IMR-90 (cell line): ENCODE data around the gene REPIN1. TPM values are rescaled to one million over a fixed set of nuclear protein-coding genes. Genes with fewer than 3 reads are reported as not detected.

Experiments
- ATAC-seq: fragments of 200-7000 bp; cut with Tn5 transposase; 2 replicates; pipeline ENCODE4 v1.9.1; 2020; ENCODE audit warnings: low read depth, mild to moderate bottlenecking, moderate library complexity
- BruUV-seq: library from RNA; stranded (reverse); fragments of 400-500 nt; replicated peaks from 2 replicates; lab custom pipeline; 2021; lab: Mats Ljungman, UMichigan
- CTCF ChIA-PET: fragments of 300-600 bp; formaldehyde crosslinking; extraction: SDS; loops from one replicate; lab custom pipeline; 2021; ENCODE audit warnings: antibody characterized with exemption; lab: Yijun Ruan, JAX
- POLR2A ChIA-PET: fragments of 300-600 bp; sonication (Branson Sonifier 250); formaldehyde crosslinking; loops from one replicate; lab custom pipeline; 2022; ENCODE audit warnings: antibody characterized with exemption; ENCODE audit not compliant: unreplicated experiment; lab: Charles Lee
- DNase-seq: peaks from one replicate; pipeline ENCODE4 v3.0.0; 2013
- H2AFZ ChIP-seq: replicated peaks from 2 replicates; pipeline ENCODE3; 2013; ENCODE audit warnings: low read length, mild to moderate bottlenecking; ENCODE audit not compliant: poor library complexity
- H2AK5ac ChIP-seq: 2 replicates; pipeline ENCODE4 v1.6.1; 2013; ENCODE audit warnings: low read depth, low read length, inconsistent platforms
- H2AK9ac ChIP-seq: replicated peaks from 2 replicates; pipeline ENCODE3; 2013; ENCODE audit warnings: mild to moderate bottlenecking, low read depth, low read length, moderate library complexity; ENCODE audit not compliant: poor library complexity
- H2BK120ac ChIP-seq: 2 replicates; pipeline ENCODE4 v1.6.1; 2013; ENCODE audit warnings: low read depth, low read length, inconsistent platforms
- H2BK15ac ChIP-seq: 3 replicates; pipeline ENCODE4 v1.6.1; 2013; ENCODE audit warnings: low read depth, low read length, inconsistent platforms
- H2BK20ac ChIP-seq: 2 replicates; pipeline ENCODE4 v1.6.1; 2013; ENCODE audit warnings: low read depth, mild to moderate bottlenecking, inconsistent platforms, low read length, moderate library complexity
- H2BK5ac ChIP-seq: 2 replicates; pipeline ENCODE4 v1.6.1; 2013; ENCODE audit warnings: mild to moderate bottlenecking, low read depth, low read length, inconsistent platforms; ENCODE audit not compliant: poor library complexity, severe bottlenecking
- H3K14ac ChIP-seq: replicated peaks from 2 replicates; pipeline ENCODE4 v1.6.1; 2013; ENCODE audit warnings: low read depth, low read length, inconsistent platforms
- H3K18ac ChIP-seq: 2 replicates; pipeline ENCODE4 v1.6.1; 2013; ENCODE audit warnings: low read depth, low read length, control low read depth
- H3K23ac ChIP-seq: 2 replicates; pipeline ENCODE4 v1.6.1; 2013; ENCODE audit warnings: low read depth, low read length, inconsistent platforms
- H3K27ac ChIP-seq: 2 replicates; pipeline ENCODE4 v1.5.1; 2013; ENCODE audit warnings: mild to moderate bottlenecking, control low read depth, low read length; ENCODE audit not compliant: insufficient read depth
- H3K27me3 ChIP-seq: 2 replicates; pipeline ENCODE4 v1.6.1; 2013; ENCODE audit warnings: low read length; ENCODE audit not compliant: control insufficient read depth, insufficient read depth
- H3K36me3 ChIP-seq: 2 replicates; pipeline ENCODE4 v1.6.1; 2013; ENCODE audit warnings: low read length, mixed read lengths; ENCODE audit not compliant: control insufficient read depth, insufficient read depth
- H3K4ac ChIP-seq: 2 replicates; pipeline ENCODE4 v1.6.1; 2013; ENCODE audit warnings: low read depth, low read length, inconsistent platforms
- H3K4me1 ChIP-seq: 2 replicates; pipeline ENCODE4 v1.6.1; 2013; ENCODE audit warnings: low read length, mixed read lengths; ENCODE audit not compliant: control insufficient read depth, insufficient read depth
- H3K4me2 ChIP-seq: 2 replicates; pipeline ENCODE4 v1.6.1; 2013; ENCODE audit warnings: low read depth, mild to moderate bottlenecking, control low read depth, low read length, moderate library complexity
- H3K4me3 ChIP-seq: 2 replicates; pipeline ENCODE4 v1.5.1; 2013; ENCODE audit warnings: low read depth, mild to moderate bottlenecking, control low read depth, low read length, moderate library complexity; ENCODE audit not compliant: insufficient read depth
- H3K56ac ChIP-seq: 2 replicates; pipeline ENCODE4 v1.6.1; 2013; ENCODE audit warnings: low read length, inconsistent platforms; ENCODE audit not compliant: insufficient read depth; ENCODE audit errors: extremely low read depth
- H3K79me1 ChIP-seq, 2 experiments: 2 replicates each; pipeline ENCODE4 v1.6.1; 2013; ENCODE audit warnings: low read length in 2 of 2, inconsistent platforms in 1 of 2, low read depth in 1 of 2
- H3K9ac ChIP-seq: 2 replicates; pipeline ENCODE4 v1.6.1; 2013; ENCODE audit warnings: low read depth, low read length, control low read depth
- H3K9me1 ChIP-seq: 2 replicates; pipeline ENCODE4 v1.6.1; 2013; ENCODE audit warnings: low read length, inconsistent platforms; ENCODE audit not compliant: insufficient read depth
- H3K9me3 ChIP-seq: 2 replicates; pipeline ENCODE4 v1.6.1; 2013; ENCODE audit warnings: low read length; ENCODE audit not compliant: control insufficient read depth, insufficient read depth
- H4K20me1 ChIP-seq: 2 replicates; pipeline ENCODE4 v1.6.1; 2013; ENCODE audit warnings: low read length, inconsistent platforms; ENCODE audit not compliant: insufficient read depth
- H4K5ac ChIP-seq: 2 replicates; pipeline ENCODE4 v1.6.1; 2013; ENCODE audit warnings: mild to moderate bottlenecking, low read depth, low read length, control low read depth
- H4K8ac ChIP-seq, 2 experiments: 2 replicates each; pipeline ENCODE4 v1.6.1; 2013; ENCODE audit warnings: low read depth in 2 of 2, low read length in 2 of 2, control low read depth in 1 of 2, inconsistent platforms in 1 of 2
- H4K91ac ChIP-seq: 2 replicates; pipeline ENCODE4 v1.6.1; 2013; ENCODE audit warnings: low read depth, low read length, inconsistent platforms; ENCODE audit not compliant: insufficient read depth
- CEBPB ChIP-seq: IDR thresholded peaks from 2 replicates; pipeline ENCODE4 v1.6.1; 2012; ENCODE audit warnings: low read depth, low read length, improper control_type of control experiment
- CHD1 ChIP-seq: IDR thresholded peaks from 2 replicates; pipeline ENCODE4 v1.6.1; 2012; ENCODE audit warnings: low read depth, low read length, improper control_type of control experiment
- FOS ChIP-seq: fragments of 150-350 bp; IDR thresholded peaks from 2 replicates; pipeline ENCODE4 v1.6.1; 2016; ENCODE audit warnings: low read depth, low read length
- POLR2A ChIP-seq: IDR thresholded peaks from 2 replicates; pipeline ENCODE4 v1.6.1; 2012; ENCODE audit warnings: mild to moderate bottlenecking, low read depth, low read length
- RAD21 ChIP-seq: IDR thresholded peaks from 2 replicates; pipeline ENCODE4 v1.6.1; 2012; ENCODE audit warnings: low read length, improper control_type of control experiment
- WGBS, 2 experiments: methylation state at CpG; one replicate each; pipeline versions ENCODE4 v1.1.5 to v1.1.7; 2013; ENCODE audit warnings: missing lambda C conversion rate in 2 of 2; ENCODE audit not compliant: insufficient read length in 1 of 2; ENCODE audit errors: extremely low coverage in 2 of 2; 5-methylcytosine and 5-hydroxymethylcytosine counted together
- dilution Hi-C: fragments of 300-500 bp; cut with HindIII; formaldehyde crosslinking; loops from one replicate; pipeline ENCODE4 v1.14.3; 2018; ENCODE audit warnings: low sequenced_read_pairs; ENCODE audit not compliant: unreplicated experiment
- in situ Hi-C: fragments of 300-500 bp; cut with MboI; formaldehyde crosslinking; loops from 3 replicates; pipeline ENCODE4 v1.14.3; 2019; ENCODE audit warnings: low sequenced_read_pairs, inconsistent platforms, mixed read lengths
- intact Hi-C: fragments of 100-400 bp; cut with micrococcal nuclease; formaldehyde crosslinking; loops from 2 replicates; pipeline ENCODE4 v1.10.0; 2022
- polyA plus RNA-seq, 3 experiments: library from polyadenylated mRNA; depleted of rRNA; stranded (reverse); fragments of >200 nt; gene quantifications; 2 replicates each; pipeline ENCODE4 v1.2.3, GENCODE V29; 2012; ENCODE audit warnings: low replicate concordance in 1 of 3
- total RNA-seq: library from RNA; depleted of rRNA; stranded (reverse); fragments of >200 nt; gene quantifications from 2 replicates; pipeline ENCODE4 v1.2.3, GENCODE V29; 2012
- TF ChIP-seq, protein P1 (sequence below): fragments of 150-350 bp; IDR thresholded peaks from 2 replicates; pipeline ENCODE4 v1.6.1; 2016; ENCODE audit warnings: low read depth, mild to moderate bottlenecking, low read length, moderate library complexity, borderline replicate concordance
- TF ChIP-seq, protein P2 (sequence below): conservative IDR thresholded peaks from 2 replicates; pipeline ENCODE4 v1.5.1; 2012; ENCODE audit warnings: mild to moderate bottlenecking, low read depth, low read length, improper control_type of control experiment

REPIN1 gene
- total and polyA plus RNA-seq, 2 of the 4 experiments (the other 2 are of a cell fraction) = 19.4 to 50.6 TPM

DNA sequence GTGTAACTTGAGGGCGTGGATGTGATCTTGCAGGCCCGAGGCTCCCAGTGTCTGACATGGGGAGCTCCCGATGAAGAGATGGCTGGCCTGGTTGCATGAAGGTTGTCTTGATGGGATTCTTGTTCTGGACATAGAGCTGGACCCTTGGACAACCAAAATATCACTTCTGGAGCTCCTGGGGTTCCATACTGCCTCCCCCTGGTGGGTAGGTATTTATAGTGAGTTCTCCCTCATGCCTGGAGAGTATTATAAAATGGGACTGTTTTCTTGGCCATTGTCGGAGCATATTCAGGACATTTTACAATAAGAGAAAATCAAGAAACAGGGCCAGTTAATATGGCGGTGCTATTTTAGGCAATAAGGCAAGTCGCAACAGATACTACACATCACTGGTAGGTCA, 49.2 kb downstream of the REPIN1 start:
- no peaks in the 10 kb centered on the region for H3K9me1 ChIP-seq
- H3K23ac ChIP-seq = no peak overlapping the region
- H2AK9ac ChIP-seq = no peak overlapping the region
- no peak overlapping the region for H3K9ac ChIP-seq
- H2BK15ac ChIP-seq = no peak overlapping the region
- H4K20me1 ChIP-seq = no peaks in the 10 kb centered on the region
- TF ChIP-seq POLR2A = no peak
- no peak for TF ChIP-seq CEBPB
- TF ChIP-seq, protein P1, sequence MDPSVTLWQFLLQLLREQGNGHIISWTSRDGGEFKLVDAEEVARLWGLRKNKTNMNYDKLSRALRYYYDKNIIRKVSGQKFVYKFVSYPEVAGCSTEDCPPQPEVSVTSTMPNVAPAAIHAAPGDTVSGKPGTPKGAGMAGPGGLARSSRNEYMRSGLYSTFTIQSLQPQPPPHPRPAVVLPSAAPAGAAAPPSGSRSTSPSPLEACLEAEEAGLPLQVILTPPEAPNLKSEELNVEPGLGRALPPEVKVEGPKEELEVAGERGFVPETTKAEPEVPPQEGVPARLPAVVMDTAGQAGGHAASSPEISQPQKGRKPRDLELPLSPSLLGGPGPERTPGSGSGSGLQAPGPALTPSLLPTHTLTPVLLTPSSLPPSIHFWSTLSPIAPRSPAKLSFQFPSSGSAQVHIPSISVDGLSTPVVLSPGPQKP = no peak
- TF ChIP-seq CHD1 = no peak
- no peak for TF ChIP-seq FOS
- TF ChIP-seq, protein P2, sequence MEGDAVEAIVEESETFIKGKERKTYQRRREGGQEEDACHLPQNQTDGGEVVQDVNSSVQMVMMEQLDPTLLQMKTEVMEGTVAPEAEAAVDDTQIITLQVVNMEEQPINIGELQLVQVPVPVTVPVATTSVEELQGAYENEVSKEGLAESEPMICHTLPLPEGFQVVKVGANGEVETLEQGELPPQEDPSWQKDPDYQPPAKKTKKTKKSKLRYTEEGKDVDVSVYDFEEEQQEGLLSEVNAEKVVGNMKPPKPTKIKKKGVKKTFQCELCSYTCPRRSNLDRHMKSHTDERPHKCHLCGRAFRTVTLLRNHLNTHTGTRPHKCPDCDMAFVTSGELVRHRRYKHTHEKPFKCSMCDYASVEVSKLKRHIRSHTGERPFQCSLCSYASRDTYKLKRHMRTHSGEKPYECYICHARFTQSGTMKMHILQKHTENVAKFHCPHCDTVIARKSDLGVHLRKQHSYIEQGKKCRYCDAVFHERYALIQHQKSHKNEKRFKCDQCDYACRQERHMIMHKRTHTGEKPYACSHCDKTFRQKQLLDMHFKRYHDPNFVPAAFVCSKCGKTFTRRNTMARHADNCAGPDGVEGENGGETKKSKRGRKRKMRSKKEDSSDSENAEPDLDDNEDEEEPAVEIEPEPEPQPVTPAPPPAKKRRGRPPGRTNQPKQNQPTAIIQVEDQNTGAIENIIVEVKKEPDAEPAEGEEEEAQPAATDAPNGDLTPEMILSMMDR = 0 out of 2 replicates have a peak, but pooled peaks have one; percentile 9
- no peak for TF ChIP-seq RAD21
- H3K4me2 ChIP-seq = no peak overlapping the region
- no peak overlapping the region for H2AK5ac ChIP-seq
- intact Hi-C loops = no loop called here
- no peaks in the 10 kb centered on the region for H3K27me3 ChIP-seq
- ChIA-PET POLR2A (no interaction called here), CTCF (interaction anchor here (0.7 kb wide), 1 partner anchor 568 kb away, joined by 3 read pairs; no protein-coding TSS in a partner anchor)
- DNase-seq = no peak
- dilution Hi-C loops = no loop called here
- no peak overlapping the region for H4K91ac ChIP-seq
- no peak overlapping the region for H3K4ac ChIP-seq
- no peak overlapping the region for H3K14ac ChIP-seq
- no peaks in the 10 kb centered on the region for H3K9me3 ChIP-seq
- no peak overlapping the region for H2AFZ ChIP-seq
- no peaks in the 10 kb centered on the region for H3K79me1 ChIP-seq
- no peak for ATAC-seq
- no CpG with 5 or more reads among the region's 6 CpGs for WGBS, 2 experiments
- no TSS peak for BruUV-seq
- H2BK5ac ChIP-seq = no peak overlapping the region
- H2BK20ac ChIP-seq = no peak overlapping the region
- no peak overlapping the region for H3K18ac ChIP-seq
- no peak overlapping the region for H3K27ac ChIP-seq
- H4K5ac ChIP-seq = no peak overlapping the region
- no peaks in the 10 kb centered on the region for H3K36me3 ChIP-seq
- in situ Hi-C loops = loop anchor here (25.0 kb wide), 2 partner anchors 556 to 569 kb away; partner anchors contain the start of genes ATP6V0E2, KCNH2 and NOS3
- no peak overlapping the region for H3K56ac ChIP-seq
- no peak overlapping the region for H3K4me3 ChIP-seq
- no peaks in the 10 kb centered on the region for H3K4me1 ChIP-seq
- H4K8ac ChIP-seq = no peak overlapping the region
- H2BK120ac ChIP-seq = no peak overlapping the region
